Left lung (tissue), 10 donors: ENCODE data around the gene HDHD2. TPM values are rescaled to one million over a fixed set of nuclear protein-coding genes. Genes with fewer than 3 reads are reported as not detected.

ENCODE experiments used
- ATAC-seq: fragments of 200-7000 bp; cut with Tn5 transposase; one replicate; pipeline ENCODE4 v1.9.1; 2020; ENCODE audit warnings: moderate library complexity
- DNase-seq, 4 donors: peaks; one replicate each; pipeline ENCODE4 v3.0.0-alpha.2; 2013 to 2020
- H3K27ac ChIP-seq, 2 donors: fragments of 200-600 bp; sonication (generic) in 1 of 2; one replicate each; pipeline versions ENCODE4 v1.5.0 to v1.8.0; 2020 to 2021
- H3K27me3 ChIP-seq, 2 donors: fragments of 200-600 bp; sonication (generic) in 1 of 2; one replicate each; pipeline versions ENCODE4 v1.5.0 to v1.8.0; 2020 to 2021
- H3K36me3 ChIP-seq, 2 donors: fragments of 200-600 bp; sonication (generic) in 1 of 2; one replicate each; pipeline versions ENCODE4 v1.5.0 to v1.8.0; 2020 to 2021
- H3K4me1 ChIP-seq, 2 donors: fragments of 200-600 bp; one replicate each; pipeline ENCODE4 v1.8.0; 2021
- H3K4me3 ChIP-seq, 2 donors: fragments of 200-600 bp; sonication (generic) in 1 of 2; one replicate each; pipeline versions ENCODE4 v1.5.0 to v1.8.0; 2020 to 2021; ENCODE audit warnings: mild to moderate bottlenecking in 1 of 2
- H3K9me3 ChIP-seq, 2 donors: fragments of 200-600 bp; sonication (generic) in 1 of 2; one replicate each; pipeline versions ENCODE4 v1.5.0 to v1.8.0; 2020 to 2021
- intact Hi-C, 2 donors: fragments of 100-400 bp; cut with DNase I; formaldehyde crosslinking; loops; one replicate each; pipeline versions ENCODE4 v1.11.2 to v1.14.2; 2022
- polyA plus RNA-seq, 6 donors: library from polyadenylated mRNA; unstranded; fragments of 120-200 nt; gene quantifications; one replicate each; pipeline ENCODE4 v1.2.1, GENCODE V29; 2013; ENCODE audit not compliant: insufficient read length in 6 of 6
- total RNA-seq, 2 donors: library from RNA; stranded (reverse); fragmentation: NEBNext Ultra II Directional; extraction: Animal tissue kit (Norgen Biotek cat#: 25700); gene quantifications; one replicate each; pipeline ENCODE4 v1.2.1, GENCODE V29; 2021
- TF ChIP-seq, protein P1 (sequence below), 2 donors: fragments of 200-600 bp; sonication (generic) in 1 of 2; IDR thresholded peaks; one replicate each; pipeline versions ENCODE4 v1.5.0 to v1.8.0; 2021; ENCODE audit warnings: antibody characterized with exemption in 2 of 2
- donor health status: DM: no; HTN: yes; CAD: no.
- donor health status: DM: no; HTN: no; CAD: no.

HDHD2 gene
- total and polyA plus RNA-seq, 8 donors = 35.9 to 56.3 (median 47.7) TPM

DNA sequence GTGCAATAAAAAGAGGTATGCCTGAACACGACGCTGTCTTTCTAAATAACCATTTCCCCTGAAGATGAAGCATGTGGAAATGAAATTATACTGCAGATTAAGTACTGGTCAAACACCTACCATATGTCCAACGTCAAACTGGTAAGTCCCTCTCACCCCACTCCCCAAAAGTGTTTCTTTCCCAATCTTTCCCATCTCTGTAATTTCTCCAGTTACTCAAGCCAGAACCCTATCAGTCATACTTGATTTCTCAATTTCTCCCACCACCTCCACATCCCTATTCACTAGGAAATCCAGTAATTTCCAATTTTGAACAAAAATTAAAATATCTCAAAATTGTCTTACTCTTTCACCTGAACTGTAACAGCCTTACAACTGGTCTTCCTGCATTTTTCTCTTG is 29.2 kb downstream of the HDHD2 start:
- Histone ChIP-seq H3K4me1 (no peaks in the 10 kb centered on the region), H3K36me3 (peaks cover 0 to 14% of the 10 kb centered on the region in 2 donors), H3K27ac (no peak overlapping the region), H3K27me3 (no peaks in the 10 kb centered on the region), H3K9me3 (no peaks in the 10 kb centered on the region), H3K4me3 (no peak overlapping the region)
- no peak for ATAC-seq
- TF ChIP-seq, protein P1, sequence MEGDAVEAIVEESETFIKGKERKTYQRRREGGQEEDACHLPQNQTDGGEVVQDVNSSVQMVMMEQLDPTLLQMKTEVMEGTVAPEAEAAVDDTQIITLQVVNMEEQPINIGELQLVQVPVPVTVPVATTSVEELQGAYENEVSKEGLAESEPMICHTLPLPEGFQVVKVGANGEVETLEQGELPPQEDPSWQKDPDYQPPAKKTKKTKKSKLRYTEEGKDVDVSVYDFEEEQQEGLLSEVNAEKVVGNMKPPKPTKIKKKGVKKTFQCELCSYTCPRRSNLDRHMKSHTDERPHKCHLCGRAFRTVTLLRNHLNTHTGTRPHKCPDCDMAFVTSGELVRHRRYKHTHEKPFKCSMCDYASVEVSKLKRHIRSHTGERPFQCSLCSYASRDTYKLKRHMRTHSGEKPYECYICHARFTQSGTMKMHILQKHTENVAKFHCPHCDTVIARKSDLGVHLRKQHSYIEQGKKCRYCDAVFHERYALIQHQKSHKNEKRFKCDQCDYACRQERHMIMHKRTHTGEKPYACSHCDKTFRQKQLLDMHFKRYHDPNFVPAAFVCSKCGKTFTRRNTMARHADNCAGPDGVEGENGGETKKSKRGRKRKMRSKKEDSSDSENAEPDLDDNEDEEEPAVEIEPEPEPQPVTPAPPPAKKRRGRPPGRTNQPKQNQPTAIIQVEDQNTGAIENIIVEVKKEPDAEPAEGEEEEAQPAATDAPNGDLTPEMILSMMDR (IDR thresholded peaks at IDR 0.05) = no peak
- DNase-seq = no peak
- intact Hi-C loops = no loop called here

- DNase-seq (no peak), ATAC-seq (no peak)
- TF ChIP-seq, protein P1 (IDR thresholded peaks at IDR 0.05) = no peak
- Histone ChIP-seq H3K27me3 (no peaks in the 10 kb centered on the region), H3K4me1 (no peaks in the 10 kb centered on the region), H3K4me3 (no peak overlapping the region), H3K36me3 (peaks cover 0 to 15% of the 10 kb centered on the region in 2 donors), H3K9me3 (no peaks in the 10 kb centered on the region), H3K27ac (no peak overlapping the region)
- intact Hi-C loops = no loop called here
These were observed 29.9 kb downstream of the HDHD2 start for GRCh38 chr18:47120428-47120827.

DNA sequence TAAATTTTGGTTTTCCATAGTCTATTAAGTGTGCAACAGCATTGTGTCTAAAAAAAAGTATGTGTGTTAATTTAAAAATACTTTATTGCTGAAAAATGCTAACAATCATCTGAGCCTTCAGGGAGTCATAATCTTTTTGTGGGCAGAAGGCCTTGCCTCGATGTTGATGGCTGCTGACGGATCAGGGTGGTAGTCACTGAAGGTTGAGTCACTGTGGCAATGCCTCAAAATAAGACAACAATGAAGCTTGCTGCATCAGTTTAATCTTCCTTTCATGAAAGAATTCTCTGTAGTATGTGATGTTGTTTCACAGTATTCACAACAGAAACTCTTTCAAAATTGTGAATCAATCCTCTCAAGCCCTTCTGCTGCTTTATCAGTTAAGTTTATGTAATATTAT is 31.3 kb downstream of the HDHD2 start:
- TF ChIP-seq, protein P1 (IDR thresholded peaks at IDR 0.05) = no peak
- Histone ChIP-seq H3K4me1 (no peaks in the 10 kb centered on the region), H3K4me3 (no peak overlapping the region), H3K27ac (no peak overlapping the region), H3K36me3 (peaks cover 0 to 30% of the 10 kb centered on the region in 2 donors), H3K9me3 (no peaks in the 10 kb centered on the region), H3K27me3 (no peaks in the 10 kb centered on the region)
- intact Hi-C loops = no loop called here
- no peak for DNase-seq
- no peak for ATAC-seq

DNA sequence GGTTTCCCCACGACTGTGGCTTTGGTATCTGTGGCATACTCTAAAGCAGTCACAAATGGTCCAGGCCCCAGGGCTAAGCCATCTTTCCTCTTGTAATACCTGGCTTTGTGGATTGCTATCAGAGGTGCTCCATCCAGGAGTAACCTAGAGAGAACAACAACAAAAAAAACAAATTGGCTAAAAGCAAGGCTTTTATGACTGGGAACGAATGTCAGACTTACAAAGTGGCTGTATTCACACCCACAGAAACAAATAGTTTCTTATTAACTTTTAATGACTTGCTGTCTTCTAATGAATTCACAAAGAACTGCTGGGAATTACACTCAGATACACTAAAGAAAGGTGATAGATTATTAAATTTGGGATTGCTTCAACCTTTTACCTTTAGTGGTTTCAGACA is 35.1 kb downstream of the HDHD2 start:
- H3K27me3 ChIP-seq = no peaks in the 10 kb centered on the region
- no peaks in the 10 kb centered on the region for H3K9me3 ChIP-seq
- H3K36me3 ChIP-seq = peaks cover 0 to 57% of the 10 kb centered on the region in 2 donors
- H3K4me1 ChIP-seq = no peaks in the 10 kb centered on the region
- no peak for ATAC-seq
- intact Hi-C loops = no loop called here
- no peak for DNase-seq
- no peak overlapping the region for H3K4me3 ChIP-seq
- H3K27ac ChIP-seq = no peak overlapping the region
- TF ChIP-seq, protein P1 (IDR thresholded peaks at IDR 0.05) = no peak

- peaks cover 0 to 65% of the 10 kb centered on the region in 2 donors for H3K36me3 ChIP-seq
These were observed 36.3 kb downstream of the HDHD2 start for GRCh38 chr18:47113796-47114540.

More at GRCh38 chr18:47113796-47114540, 36.3 kb downstream of the HDHD2 start:
- H3K27ac ChIP-seq = no peak overlapping the region
- ATAC-seq (no peak), DNase-seq (no peak)
- H3K9me3 ChIP-seq = no peaks in the 10 kb centered on the region
- intact Hi-C loops = no loop called here
- no peaks in the 10 kb centered on the region for H3K4me1 ChIP-seq
- no peaks in the 10 kb centered on the region for H3K27me3 ChIP-seq
- H3K4me3 ChIP-seq = no peak overlapping the region
- TF ChIP-seq, protein P1 (IDR thresholded peaks at IDR 0.05) = no peak
